ENCODE measurements around the gene BAD. TPM values are rescaled to one million over a fixed set of nuclear protein-coding genes. Genes with fewer than 3 reads are reported as not detected.
A peak's percentile ranks its signal among the peaks of the same experiment; 100 is the strongest.

BAD gene
- total and polyA plus RNA-seq, 2 of the 13 experiments (the other 11 are each of a cell fraction or from before 2014, with no cell fraction given) = 17.9 to 28.5 TPM

- TF ChIP-seq ZFP91 (CRISPR knock-in tag; IDR thresholded peaks at IDR 0.05; ENCODE audit: borderline replicate concordance) (peak; percentile 23; the same call in 1 of the 2 replicates), ZSCAN31 (CRISPR knock-in tag; IDR thresholded peaks at IDR 0.05; ENCODE audit: low read depth) (peak; percentile 82), ETV5 (CRISPR knock-in tag; IDR thresholded peaks at IDR 0.05; ENCODE audit: borderline replicate concordance) (peak; percentile 91), DBP (CRISPR knock-in tag; IDR thresholded peaks at IDR 0.05; ENCODE audit: not compliant biosample characterization) (peak; percentile 26), ZNF768 (CRISPR knock-in tag; IDR thresholded peaks at IDR 0.05) (peak; percentile 52; the same call in 1 of the 2 replicates), ARNT2 (CRISPR knock-in tag; IDR thresholded peaks at IDR 0.05; ENCODE audit: low read depth) (0 out of 2 replicates have a peak, but pooled peaks have one; percentile 20), LRRFIP1 (CRISPR knock-in tag; conservative IDR thresholded peaks at IDR 0.05) (no peak), PAXIP1 (CRISPR knock-in tag; conservative IDR thresholded peaks at IDR 0.05) (peak; percentile 20; the same call in 1 of the 2 replicates), ARID5B (CRISPR knock-in tag; IDR thresholded peaks at IDR 0.05) (peak; percentile 41), ZEB1 (IDR thresholded peaks at IDR 0.05; ENCODE audit: insufficient replicate concordance, low read depth) (no peak)
Measured at GRCh38 chr11:64317325-64317960, 33.0 kb upstream of the BAD start, which contains the start of gene TRMT112 (continued).
